Kidney epithelial cell (primary cell): ENCODE data around the gene LIF. TPM values are rescaled to one million over a fixed set of nuclear protein-coding genes. Genes with fewer than 3 reads are reported as not detected.
A peak's percentile ranks its signal among the peaks of the same experiment; 100 is the strongest.

ENCODE experiments used
- DNase-seq: peaks from one replicate; pipeline ENCODE4 v3.0.0-alpha.2; 2010; ENCODE audit warnings: low read depth
- H3K27me3 ChIP-seq: 2 replicates; pipeline ENCODE4 v1.6.0; 2011; ENCODE audit warnings: low read length; ENCODE audit not compliant: control insufficient read depth, insufficient read depth
- H3K36me3 ChIP-seq: 2 replicates; pipeline ENCODE4 v1.5.1; 2011; ENCODE audit warnings: low read length; ENCODE audit not compliant: control insufficient read depth, insufficient read depth
- H3K4me3 ChIP-seq: 2 replicates; pipeline ENCODE4 v1.5.1; 2011; ENCODE audit warnings: low read depth, mild to moderate bottlenecking, control low read depth, low read length
- CTCF ChIP-seq: IDR thresholded peaks from 2 replicates; pipeline ENCODE4 v1.5.1; 2011; ENCODE audit warnings: mild to moderate bottlenecking, moderate library complexity, low read length, control low read depth, inconsistent platforms; ENCODE audit not compliant: insufficient read depth, poor library complexity, severe bottlenecking
- total RNA-seq: library from RNA; depleted of rRNA; stranded (reverse); fragments of >200 nt; gene quantifications from 2 replicates; pipeline ENCODE4 v1.2.3, GENCODE V29; 2015

Gene LIF
- total RNA-seq, 1 donor from 2014 or later, result 112 TPM

DNA sequence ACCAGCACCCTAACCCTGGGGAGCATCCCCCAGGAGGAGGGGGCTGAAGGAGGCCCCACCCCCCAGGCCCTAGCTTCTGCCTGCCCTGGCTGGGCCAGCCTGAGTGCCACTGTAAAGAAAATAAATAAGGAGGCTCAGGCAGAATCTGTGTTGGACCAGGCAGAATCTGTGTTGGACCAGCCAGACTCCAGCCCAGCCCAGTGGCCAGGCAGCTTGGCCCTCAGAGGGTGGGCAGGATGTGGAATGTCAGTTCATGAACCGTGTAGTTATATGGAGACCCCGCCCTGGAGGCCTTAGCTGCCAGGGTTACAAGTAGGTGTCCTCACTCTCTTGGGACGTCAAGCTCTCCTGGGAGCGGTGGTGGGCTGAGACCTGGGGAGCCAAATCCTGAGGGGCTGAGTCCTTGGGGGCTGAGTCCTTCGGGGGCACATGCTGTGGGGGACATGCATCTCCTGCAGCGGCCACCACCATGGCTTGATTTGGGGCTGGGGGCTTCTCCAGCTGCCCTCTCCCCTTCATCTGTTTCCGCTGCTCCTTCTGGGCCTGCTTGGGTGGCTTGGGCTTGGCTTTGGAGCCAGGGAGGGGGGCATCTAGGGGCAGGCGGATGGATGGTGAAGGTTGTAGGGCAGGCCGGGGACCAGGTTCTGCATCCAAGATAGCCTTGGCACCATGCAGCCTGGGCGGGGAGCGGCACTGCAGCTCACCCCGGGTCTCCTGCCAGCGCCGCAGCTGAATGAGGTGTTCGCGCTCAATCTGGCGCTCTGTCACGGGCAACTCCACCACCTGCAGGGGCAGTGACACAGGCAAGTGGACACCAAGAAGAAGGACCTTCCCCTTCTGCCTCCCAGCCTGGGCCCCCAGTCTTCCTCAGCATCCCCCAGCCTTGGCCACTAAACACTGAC, 45.8 kb upstream of the LIF start:
- H3K4me3 ChIP-seq, result no peak overlapping the region
- no peaks in the 10 kb centered on the region for H3K36me3 ChIP-seq
- TF ChIP-seq CTCF, result no peak
- no peak for DNase-seq
- H3K27me3 ChIP-seq, result no peaks in the 10 kb centered on the region

DNA sequence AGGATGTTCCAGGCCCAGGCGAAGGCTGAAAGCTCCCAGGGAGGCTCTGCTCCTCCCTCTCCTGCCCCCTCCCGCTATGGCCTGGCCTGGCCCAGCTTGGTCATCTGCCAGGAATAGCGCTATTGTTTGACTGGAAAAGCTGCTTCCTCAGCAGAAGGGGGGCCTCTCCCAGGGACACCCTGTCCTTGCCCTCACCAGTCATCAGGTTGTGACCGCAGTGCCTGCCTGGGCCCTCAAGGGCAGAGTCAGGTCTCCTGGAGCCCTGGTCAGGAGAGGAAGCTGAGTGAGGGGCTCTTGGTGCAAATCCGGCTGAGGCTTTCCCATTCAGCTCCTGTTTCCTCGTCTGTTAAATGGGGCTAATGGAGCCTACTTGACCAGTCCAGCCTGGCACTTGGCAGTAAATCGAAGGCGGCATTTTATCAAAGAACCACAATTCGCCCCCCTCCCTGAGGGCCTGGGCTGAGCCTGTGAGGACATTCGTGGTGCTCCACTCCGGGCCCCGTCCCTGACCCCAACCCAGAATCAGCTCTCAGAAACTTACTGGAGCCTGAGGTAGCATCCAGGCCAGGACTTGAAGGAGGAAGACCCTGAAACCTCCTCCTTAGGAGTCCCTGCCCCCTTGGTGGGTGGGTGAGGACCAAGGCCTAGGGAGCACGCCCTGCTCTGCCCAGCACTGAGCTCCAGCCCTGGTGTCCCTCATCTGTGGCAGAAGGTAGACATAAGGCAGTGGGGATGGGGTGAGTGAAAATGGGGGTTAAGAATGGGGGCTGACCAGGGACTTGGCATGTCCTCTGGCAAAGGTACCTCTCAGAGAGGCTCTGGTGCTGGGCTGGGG, 44.7 kb upstream of the LIF start:
- TF ChIP-seq CTCF, result no peak
- no peaks in the 10 kb centered on the region for H3K36me3 ChIP-seq
- H3K4me3 ChIP-seq, result no peak overlapping the region
- DNase-seq, result no peak
- H3K27me3 ChIP-seq, result no peaks in the 10 kb centered on the region

- DNase-seq, result no peak
- Histone ChIP-seq H3K36me3 (no peaks in the 10 kb centered on the region), H3K27me3 (no peaks in the 10 kb centered on the region), H3K4me3 (no peak overlapping the region)
- TF ChIP-seq CTCF, result no peak
These were observed 43.9 kb upstream of the LIF start for GRCh38 chr22:30290342-30291057.

- no peaks in the 10 kb centered on the region for H3K27me3 ChIP-seq
- no peak for TF ChIP-seq CTCF
- DNase-seq, result no peak
- peak overlapping the region; percentile 22 for H3K4me3 ChIP-seq
- no peaks in the 10 kb centered on the region for H3K36me3 ChIP-seq
These were observed 43.4 kb upstream of the LIF start for GRCh38 chr22:30289980-30290313.

DNA sequence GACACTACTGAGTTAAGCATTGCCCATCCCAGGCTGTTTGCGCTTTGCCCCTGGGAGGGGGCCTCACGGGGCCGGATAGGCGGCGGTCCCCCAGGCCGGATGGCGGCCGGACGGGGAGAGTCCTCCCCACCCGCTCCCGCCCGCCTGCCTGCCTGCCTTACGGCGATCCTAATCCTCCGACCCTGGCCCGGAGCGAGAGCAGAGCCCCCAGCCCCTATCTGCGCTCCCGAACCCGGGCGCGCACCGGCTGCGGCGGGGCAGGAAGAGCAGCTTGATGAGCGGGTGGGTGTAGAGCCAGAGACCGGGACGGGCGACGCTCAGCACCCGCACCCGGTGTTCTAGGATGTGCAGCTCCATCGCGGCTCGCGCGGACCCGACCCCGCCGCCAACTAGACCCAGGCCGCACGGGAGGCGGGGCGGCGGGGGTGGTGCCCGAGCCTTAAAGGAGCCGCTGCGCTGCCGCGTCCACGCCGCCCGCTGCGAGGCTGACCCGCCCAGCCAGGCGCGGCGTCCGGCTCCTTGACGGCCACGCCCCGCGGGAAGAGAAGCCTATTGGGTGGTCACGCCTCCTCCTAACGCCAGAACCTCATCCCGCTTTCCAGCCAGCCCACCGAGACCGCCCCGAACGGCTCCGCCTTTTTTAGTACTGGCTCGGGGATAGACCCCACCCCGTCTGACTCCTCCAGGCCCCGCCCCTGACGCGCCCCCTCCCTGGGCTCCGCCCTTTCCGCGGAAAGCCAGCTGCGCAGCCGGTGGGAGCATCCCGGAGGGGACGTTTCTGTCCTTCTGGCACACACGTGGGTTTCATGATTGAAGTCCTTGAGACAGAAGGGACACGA, 42.8 kb upstream of the LIF start, which contains the start of gene CASTOR1:
CASTOR1 (minus strand) TSS at position 365 of the 839 bp plus-strand sequence; CDS start at position 357, 8 bp downstream.
- no peaks in the 10 kb centered on the region for H3K27me3 ChIP-seq
- no peaks in the 10 kb centered on the region for H3K36me3 ChIP-seq
- TF ChIP-seq CTCF, result no peak
- H3K4me3 ChIP-seq, result peak within 1 kb of the TSS; percentile 69
- DNase-seq, result peak; percentile 89
